Measurements from ENCODE around the gene CREG2. TPM values are rescaled to one million over a fixed set of nuclear protein-coding genes. Genes with fewer than 3 reads are reported as not detected.

CREG2 gene
- total RNA-seq, 4 donors from 2014 or later, result not detected

- TF ChIP-seq CTCF (IDR thresholded peaks at IDR 0.05; ENCODE audit: low read depth), result no peak
These were observed 49.4 kb downstream of the CREG2 start for GRCh38 chr2:101337877-101338276.

DNA sequence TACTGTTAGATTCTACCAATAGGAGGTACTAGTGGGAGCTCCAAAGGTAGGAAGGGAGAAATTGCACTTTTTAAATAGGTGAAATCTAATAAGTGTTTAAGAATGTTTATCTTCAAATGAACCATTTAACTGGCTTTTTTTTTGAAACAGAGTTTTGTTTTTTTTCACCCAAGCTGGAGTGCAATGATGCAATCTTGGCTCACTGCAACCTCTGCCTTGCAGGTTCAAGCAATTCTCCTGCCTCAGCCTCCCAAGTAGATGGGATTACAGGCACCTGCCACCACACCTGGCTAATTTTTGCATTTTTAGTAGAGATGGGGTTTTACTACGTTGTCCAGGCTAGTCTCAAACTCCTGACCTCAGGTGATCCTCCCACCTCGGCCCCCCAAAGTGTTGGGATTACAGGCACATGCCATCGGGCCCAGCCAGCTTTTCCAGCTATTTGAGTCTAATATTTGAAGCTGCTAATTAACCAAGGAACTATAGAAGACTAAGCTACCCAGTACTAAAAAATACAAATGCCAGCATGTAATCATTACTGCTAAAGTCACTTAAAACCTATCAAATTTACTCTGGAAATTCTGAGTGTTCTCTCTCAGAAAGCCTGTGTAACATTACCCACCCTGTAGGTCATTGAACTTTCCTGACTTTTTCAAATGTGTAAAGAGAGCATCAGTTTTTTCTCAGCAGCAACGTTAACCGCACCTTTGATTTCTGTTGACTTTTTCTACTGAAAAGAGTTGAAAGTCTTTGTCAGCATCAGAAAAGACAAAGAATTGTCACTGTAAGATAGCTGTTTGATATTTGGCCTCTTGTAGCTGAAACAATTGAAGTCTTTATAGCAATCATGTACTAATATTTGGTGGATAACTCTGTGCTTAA is 54.2 kb downstream of the CREG2 start:
- TF ChIP-seq CTCF (IDR thresholded peaks at IDR 0.05; ENCODE audit: low read depth), result no peak

DNA sequence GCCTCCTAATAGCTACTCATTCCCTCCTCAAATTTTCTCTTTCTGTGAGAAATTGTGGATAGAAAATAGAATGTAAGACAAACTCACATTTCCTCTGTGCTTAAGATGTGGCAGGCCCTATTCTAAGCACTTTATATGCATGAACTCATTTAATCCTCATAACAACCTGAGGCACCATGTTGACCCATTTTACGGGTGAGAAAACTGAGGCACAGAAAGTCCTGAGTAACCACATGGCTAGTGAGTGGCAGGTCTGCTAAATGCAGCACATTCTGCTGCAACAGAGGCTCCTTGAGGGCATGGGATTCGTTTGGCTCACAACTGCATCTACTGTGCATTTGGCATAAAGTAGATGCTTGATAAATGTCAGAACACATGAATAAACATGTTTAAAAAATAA is 56.1 kb downstream of the CREG2 start:
- no peak for TF ChIP-seq CTCF (IDR thresholded peaks at IDR 0.05; ENCODE audit: low read depth)

DNA sequence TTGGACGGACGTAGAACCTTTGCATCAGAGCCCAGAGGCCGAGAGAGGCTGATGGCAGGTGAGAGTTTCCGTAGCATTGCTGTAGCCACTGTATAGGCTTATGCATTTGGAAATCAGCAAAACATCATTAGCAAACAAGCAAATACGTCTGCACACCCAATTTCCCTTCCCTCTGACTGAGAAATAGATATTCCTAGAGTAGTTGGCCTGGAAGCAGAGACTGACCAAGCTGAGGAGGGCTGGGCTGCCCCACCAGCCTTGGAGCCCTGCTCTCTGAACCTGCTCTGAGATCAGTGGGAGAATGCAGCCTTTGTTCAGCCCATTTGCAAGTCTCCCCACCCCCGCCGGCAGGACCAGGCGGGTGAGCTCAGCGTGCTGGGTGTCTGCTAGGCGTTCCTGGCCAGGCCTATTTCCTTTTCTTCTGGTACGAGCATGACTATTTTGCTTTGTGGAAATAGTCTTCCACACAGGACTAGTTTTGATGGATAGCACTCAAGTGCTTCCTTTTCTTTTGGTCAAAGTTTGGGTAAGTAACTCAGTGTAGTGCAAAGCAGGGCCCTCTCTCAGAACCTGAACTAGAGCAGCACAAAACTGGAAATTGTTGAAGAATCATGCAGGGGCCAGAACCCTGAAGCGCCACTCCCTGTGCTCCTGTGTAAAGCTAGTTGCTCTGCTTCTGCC is 56.9 kb downstream of the CREG2 start:
- no peak for TF ChIP-seq CTCF (IDR thresholded peaks at IDR 0.05; ENCODE audit: low read depth)

- no peak for TF ChIP-seq CTCF (IDR thresholded peaks at IDR 0.05; ENCODE audit: low read depth)
These were observed 58.3 kb downstream of the CREG2 start for GRCh38 chr2:101329026-101329425.

- TF ChIP-seq CTCF (IDR thresholded peaks at IDR 0.05; ENCODE audit: low read depth), result no peak
These were observed 58.8 kb downstream of the CREG2 start for GRCh38 chr2:101328474-101329007.

DNA sequence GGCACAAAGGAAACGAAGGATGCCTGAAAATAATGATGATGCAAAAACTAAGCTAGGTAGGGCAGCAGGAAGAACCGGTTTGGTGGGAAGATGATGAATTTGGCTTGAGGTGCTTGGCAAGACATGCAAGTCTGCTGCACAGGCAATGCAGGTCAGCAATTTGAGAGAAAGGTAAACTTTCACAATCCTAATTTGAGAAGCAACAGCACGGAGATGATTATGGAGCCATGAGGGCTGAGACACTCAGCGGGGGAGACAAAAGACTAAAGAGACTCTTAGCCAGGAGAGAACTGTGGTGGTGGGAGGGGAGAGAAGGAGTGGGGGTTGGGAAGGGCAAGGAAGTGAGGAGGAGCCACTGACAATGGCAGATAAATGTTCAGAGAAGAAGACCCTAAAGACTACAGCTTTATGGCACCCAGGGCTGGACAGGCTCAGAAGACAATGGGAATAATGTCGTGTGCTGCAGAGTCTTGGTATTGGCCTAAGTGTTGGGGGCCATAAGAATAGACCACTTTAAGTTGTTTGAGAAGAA is 59.4 kb downstream of the CREG2 start:
- TF ChIP-seq CTCF (IDR thresholded peaks at IDR 0.05; ENCODE audit: low read depth), result no peak

All from subcutaneous adipose tissue (tissue), 4 donors.